GM19023 (cell line): ENCODE measurements around the gene CHRNG.

Source experiments
- ATAC-seq: cut with Tn5 transposase; IDR thresholded peaks from one replicate; pipeline ENCODE4 v1.9.1; 2021; ENCODE audit warnings: mild to moderate bottlenecking, moderate library complexity; ENCODE audit not compliant: unreplicated experiment

Gene CHRNG

GRCh38 chr2:232539298-232540231 lies at the start of gene CHRNG:
Gene CHRNG, plus strand, starts transcription at chr2:232539692. Its CDS starts 56 bp downstream, at chr2:232539748.
- no peak for ATAC-seq

- no peak for ATAC-seq
These were observed 49.0 kb upstream of the CHRNG start for GRCh38 chr2:232490221-232491138.

GRCh38 chr2:232491139-232491780 lies 48.2 kb upstream of the CHRNG start:
- no peak for ATAC-seq

GRCh38 chr2:232492236-232492848 lies 47.1 kb upstream of the CHRNG start:
- no peak for ATAC-seq

GRCh38 chr2:232492963-232493700 lies 46.4 kb upstream of the CHRNG start:
- no peak for ATAC-seq

- ATAC-seq = no peak
These were observed 45.6 kb upstream of the CHRNG start for GRCh38 chr2:232493701-232494474.

- no peak for ATAC-seq
These were observed 45.0 kb upstream of the CHRNG start for GRCh38 chr2:232494542-232494941.

GRCh38 chr2:232495292-232495691 lies 44.2 kb upstream of the CHRNG start:
- ATAC-seq = no peak

- ATAC-seq = no peak
These were observed 42.8 kb upstream of the CHRNG start for GRCh38 chr2:232496501-232497270.

GRCh38 chr2:232497348-232497747 lies 42.1 kb upstream of the CHRNG start:
- no peak for ATAC-seq

GRCh38 chr2:232498452-232498851 lies 41.0 kb upstream of the CHRNG start:
- ATAC-seq = no peak

GRCh38 chr2:232501331-232501771 lies 38.1 kb upstream of the CHRNG start:
- no peak for ATAC-seq

GRCh38 chr2:232501794-232502390 lies 37.6 kb upstream of the CHRNG start:
- ATAC-seq = no peak

- no peak for ATAC-seq
These were observed 37.0 kb upstream of the CHRNG start for GRCh38 chr2:232502511-232502910.

- no peak for ATAC-seq
These were observed 36.3 kb upstream of the CHRNG start for GRCh38 chr2:232502911-232503808.

- ATAC-seq = no peak
These were observed 35.6 kb upstream of the CHRNG start for GRCh38 chr2:232503809-232504323.

- ATAC-seq = no peak
These were observed 35.1 kb upstream of the CHRNG start for GRCh38 chr2:232504438-232504837.
